ENCODE results near the gene PLEKHA5.

The PLEKHA5 gene

GRCh38 chr12:19298836-19299605, 169.5 kb downstream of the PLEKHA5 start:
- no peak overlapping the region for H3K4me3 ChIP-seq (ENCODE audit: low read depth, low read length)
- DNase-seq (ENCODE audit: low read depth) = no peak
- TF ChIP-seq CTCF (IDR thresholded peaks at IDR 0.05; ENCODE audit: low read depth, low read length, missing control alignments) = no peak

- DNase-seq (ENCODE audit: low read depth) = no peak
- no peak overlapping the region for H3K4me3 ChIP-seq (ENCODE audit: low read depth, low read length)
- no peak for TF ChIP-seq CTCF (IDR thresholded peaks at IDR 0.05; ENCODE audit: low read depth, low read length, missing control alignments)
These were observed 170.2 kb downstream of the PLEKHA5 start for GRCh38 chr12:19299765-19300164.

- no peak for DNase-seq (ENCODE audit: low read depth)
- H3K4me3 ChIP-seq (ENCODE audit: low read depth, low read length) = no peak overlapping the region
- TF ChIP-seq CTCF (IDR thresholded peaks at IDR 0.05; ENCODE audit: low read depth, low read length, missing control alignments) = no peak
These were observed 171.7 kb downstream of the PLEKHA5 start for GRCh38 chr12:19301223-19301622.

- no peak for DNase-seq (ENCODE audit: low read depth)
- no peak for TF ChIP-seq CTCF (IDR thresholded peaks at IDR 0.05; ENCODE audit: low read depth, low read length, missing control alignments)
- H3K4me3 ChIP-seq (ENCODE audit: low read depth, low read length) = no peak overlapping the region
These were observed 172.2 kb downstream of the PLEKHA5 start for GRCh38 chr12:19301688-19302087.

GRCh38 chr12:19302100-19302640, 172.6 kb downstream of the PLEKHA5 start:
- DNase-seq (ENCODE audit: low read depth) = no peak
- TF ChIP-seq CTCF (IDR thresholded peaks at IDR 0.05; ENCODE audit: low read depth, low read length, missing control alignments) = no peak
- no peak overlapping the region for H3K4me3 ChIP-seq (ENCODE audit: low read depth, low read length)

GRCh38 chr12:19303496-19303895, 174.0 kb downstream of the PLEKHA5 start:
- TF ChIP-seq CTCF (IDR thresholded peaks at IDR 0.05; ENCODE audit: low read depth, low read length, missing control alignments) = no peak
- DNase-seq (ENCODE audit: low read depth) = no peak
- H3K4me3 ChIP-seq (ENCODE audit: low read depth, low read length) = no peak overlapping the region
